Effector CD8-positive, alpha-beta T cell (primary cell): ENCODE results near the gene ADAMTSL1.

Experiments
- DNase-seq: peaks from one replicate; lab custom pipeline; 2025; lab: John Stamatoyannopoulos, UW
- total RNA-seq, 4 experiments: gene quantifications; one replicate each; lab custom pipeline; 2026; lab: John Stamatoyannopoulos, UW

ADAMTSL1 gene, protein sequence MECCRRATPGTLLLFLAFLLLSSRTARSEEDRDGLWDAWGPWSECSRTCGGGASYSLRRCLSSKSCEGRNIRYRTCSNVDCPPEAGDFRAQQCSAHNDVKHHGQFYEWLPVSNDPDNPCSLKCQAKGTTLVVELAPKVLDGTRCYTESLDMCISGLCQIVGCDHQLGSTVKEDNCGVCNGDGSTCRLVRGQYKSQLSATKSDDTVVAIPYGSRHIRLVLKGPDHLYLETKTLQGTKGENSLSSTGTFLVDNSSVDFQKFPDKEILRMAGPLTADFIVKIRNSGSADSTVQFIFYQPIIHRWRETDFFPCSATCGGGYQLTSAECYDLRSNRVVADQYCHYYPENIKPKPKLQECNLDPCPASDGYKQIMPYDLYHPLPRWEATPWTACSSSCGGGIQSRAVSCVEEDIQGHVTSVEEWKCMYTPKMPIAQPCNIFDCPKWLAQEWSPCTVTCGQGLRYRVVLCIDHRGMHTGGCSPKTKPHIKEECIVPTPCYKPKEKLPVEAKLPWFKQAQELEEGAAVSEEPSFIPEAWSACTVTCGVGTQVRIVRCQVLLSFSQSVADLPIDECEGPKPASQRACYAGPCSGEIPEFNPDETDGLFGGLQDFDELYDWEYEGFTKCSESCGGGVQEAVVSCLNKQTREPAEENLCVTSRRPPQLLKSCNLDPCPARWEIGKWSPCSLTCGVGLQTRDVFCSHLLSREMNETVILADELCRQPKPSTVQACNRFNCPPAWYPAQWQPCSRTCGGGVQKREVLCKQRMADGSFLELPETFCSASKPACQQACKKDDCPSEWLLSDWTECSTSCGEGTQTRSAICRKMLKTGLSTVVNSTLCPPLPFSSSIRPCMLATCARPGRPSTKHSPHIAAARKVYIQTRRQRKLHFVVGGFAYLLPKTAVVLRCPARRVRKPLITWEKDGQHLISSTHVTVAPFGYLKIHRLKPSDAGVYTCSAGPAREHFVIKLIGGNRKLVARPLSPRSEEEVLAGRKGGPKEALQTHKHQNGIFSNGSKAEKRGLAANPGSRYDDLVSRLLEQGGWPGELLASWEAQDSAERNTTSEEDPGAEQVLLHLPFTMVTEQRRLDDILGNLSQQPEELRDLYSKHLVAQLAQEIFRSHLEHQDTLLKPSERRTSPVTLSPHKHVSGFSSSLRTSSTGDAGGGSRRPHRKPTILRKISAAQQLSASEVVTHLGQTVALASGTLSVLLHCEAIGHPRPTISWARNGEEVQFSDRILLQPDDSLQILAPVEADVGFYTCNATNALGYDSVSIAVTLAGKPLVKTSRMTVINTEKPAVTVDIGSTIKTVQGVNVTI (N-terminal part only)
- 0 to 0.09 (median 0) reads per million in 4 experiments for total RNA-seq

DNA sequence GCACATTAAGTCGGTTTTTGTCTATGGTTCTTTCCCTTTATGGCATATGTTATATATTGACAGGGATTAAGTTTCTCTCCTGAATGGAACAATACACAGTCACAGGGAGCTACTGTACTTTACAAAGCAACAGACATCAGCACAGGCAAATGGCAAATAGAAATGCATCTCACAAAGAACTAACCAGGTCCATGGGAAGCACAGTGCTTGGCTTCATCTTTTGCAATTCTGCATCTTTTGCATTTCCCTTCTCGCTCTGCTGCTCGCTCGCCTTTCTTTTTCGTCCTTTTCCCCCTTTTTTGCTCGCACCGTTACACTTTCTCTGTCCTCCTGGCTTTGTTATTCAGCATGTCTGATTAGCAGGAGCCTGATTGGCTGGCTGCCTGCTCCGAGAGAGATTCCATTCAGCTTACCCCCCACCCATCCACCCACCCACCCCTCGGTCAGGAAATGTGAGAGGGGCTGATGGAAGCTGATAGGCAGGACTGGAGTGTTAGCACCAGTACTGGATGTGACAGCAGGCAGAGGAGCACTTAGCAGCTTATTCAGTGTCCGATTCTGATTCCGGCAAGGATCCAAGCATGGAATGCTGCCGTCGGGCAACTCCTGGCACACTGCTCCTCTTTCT lies at the start of gene ADAMTSL1:
Gene ADAMTSL1, plus strand, starts transcription at position 502 of the 628 bp plus-strand sequence. Its CDS starts 80 bp downstream, at position 582.
- no peak for DNase-seq

DNA sequence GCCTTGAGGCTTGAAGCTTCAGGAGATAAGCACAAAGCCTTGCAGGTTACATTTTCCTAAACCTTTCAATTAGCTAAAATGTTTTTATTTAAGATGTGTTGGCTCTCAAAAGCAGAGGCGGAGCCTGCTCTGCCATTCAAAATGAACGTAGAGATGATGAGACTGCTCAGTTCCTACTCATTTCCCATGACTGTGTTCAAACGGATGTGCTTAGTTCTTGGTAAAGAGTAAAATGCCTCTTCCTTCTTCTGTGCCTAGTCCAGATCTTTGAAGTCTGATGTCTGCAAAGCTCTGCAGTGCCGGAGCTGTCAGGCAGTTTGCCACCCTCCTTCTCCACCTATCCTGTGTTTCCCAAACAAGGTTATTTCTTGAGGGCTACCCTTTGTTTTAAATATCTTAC lies 46.3 kb upstream of the ADAMTSL1 start:
- no peak for DNase-seq

GRCh38 chr9:18428661-18429060 lies 45.3 kb upstream of the ADAMTSL1 start:
- no peak for DNase-seq

DNA sequence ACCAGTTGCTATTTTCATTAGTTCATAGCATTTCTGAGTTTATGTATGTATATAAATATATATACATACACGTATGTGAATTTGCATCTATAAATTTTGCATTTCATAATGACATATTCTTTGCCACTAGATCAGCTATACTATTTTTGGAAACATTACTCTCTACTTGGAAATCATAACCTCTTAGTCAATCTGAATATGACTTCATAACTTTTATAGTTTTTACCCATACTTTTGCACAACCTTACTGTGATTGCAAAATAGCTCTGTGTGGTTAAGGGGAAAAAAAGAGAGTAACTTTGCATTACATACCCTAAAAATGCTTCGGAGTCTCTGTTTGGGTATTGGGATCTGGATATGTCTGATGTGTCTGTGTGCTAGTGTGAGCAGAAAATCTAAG lies 44.9 kb upstream of the ADAMTSL1 start:
- no peak for DNase-seq

DNA sequence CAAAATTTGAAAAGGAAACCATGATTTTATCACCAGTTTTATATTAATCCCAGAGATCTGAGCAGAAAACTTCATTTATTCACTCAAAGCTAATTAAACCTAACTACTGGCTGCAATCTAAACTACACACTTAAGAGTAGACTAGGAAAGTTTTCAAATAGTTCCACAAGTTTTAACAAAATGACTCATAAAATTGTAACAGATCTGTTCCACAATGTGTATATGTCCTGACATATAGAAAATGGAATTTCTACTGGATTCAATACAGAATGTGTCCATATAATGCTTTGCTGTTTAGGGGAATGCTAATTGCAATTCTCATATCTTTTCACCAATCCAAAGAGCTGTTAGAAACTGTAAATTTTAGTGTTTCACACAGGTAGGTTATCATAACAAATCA lies 40.3 kb upstream of the ADAMTSL1 start:
- no peak for DNase-seq

DNA sequence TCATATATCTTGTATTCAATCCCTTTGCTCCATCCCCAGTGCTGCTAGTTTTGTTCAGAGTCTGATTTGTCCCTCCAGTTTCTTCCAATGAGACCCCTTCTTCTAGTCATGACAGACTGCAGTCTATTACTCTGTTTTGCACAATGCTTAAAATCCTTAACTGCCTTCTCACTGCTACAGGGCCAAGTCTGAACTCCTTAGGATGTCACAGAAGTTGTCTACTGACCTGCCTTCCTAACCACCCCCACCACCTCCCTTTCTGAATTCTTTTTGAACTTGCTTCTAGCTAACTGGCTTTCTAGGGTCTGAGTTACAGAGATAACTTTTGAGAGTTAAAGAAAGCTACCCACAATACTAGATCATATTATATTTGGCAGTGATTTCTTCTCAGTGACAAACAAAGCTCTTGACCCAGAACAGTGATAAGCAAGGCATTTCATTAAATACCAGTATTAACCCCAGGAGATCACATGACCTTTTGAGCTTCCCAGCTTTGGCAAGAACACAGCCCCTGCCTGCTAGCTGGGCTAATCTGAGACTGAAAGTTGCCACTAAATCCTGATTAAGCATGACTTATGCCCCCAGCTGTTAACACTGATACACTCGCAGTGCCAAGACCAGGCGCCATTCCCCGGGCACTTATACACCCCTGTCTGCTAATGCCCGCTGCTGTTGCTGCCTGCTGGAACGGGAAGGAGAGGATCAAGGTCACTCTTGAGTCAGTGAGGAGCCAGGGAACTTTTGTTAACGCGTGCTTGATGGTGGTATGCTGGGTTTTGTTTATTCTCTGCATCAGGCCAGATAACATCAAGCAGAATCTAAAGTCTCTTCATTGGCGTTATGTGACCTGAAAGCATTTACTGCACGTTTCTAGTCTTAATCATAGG lies 36.4 kb upstream of the ADAMTSL1 start:
- no peak for DNase-seq

GRCh38 chr9:18438300-18438925 lies 35.5 kb upstream of the ADAMTSL1 start:
- DNase-seq, result no peak

- no peak for DNase-seq
Measured at GRCh38 chr9:18438951-18439350, 35.0 kb upstream of the ADAMTSL1 start.

GRCh38 chr9:18441261-18441660 lies 32.7 kb upstream of the ADAMTSL1 start:
- DNase-seq, result no peak

- DNase-seq, result no peak
Measured at GRCh38 chr9:18442629-18443491, 31.1 kb upstream of the ADAMTSL1 start.

- no peak for DNase-seq
Measured at GRCh38 chr9:18447131-18447530, 26.8 kb upstream of the ADAMTSL1 start.

- no peak for DNase-seq
Measured at GRCh38 chr9:18447541-18447940, 26.4 kb upstream of the ADAMTSL1 start.

DNA sequence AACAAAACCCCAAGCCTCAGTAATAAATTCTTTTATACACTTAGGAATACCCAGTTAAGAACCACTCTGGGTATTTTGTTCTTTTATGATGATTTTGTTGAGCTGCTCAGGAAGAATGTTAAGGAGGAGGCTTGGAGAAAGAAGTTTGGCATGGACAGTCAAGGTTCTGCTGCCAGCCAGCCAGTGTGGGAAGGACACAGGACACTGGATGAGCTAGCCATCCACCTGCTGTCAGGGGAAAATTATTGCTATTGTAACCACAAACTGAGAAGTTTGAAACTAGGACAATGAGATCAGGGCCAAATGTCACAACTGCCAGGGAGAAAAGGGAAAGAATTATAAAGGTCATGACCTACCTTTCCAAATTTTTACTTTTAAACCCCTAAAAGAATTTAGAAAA lies 25.9 kb upstream of the ADAMTSL1 start:
- DNase-seq, result no peak

GRCh38 chr9:18451406-18451805 lies 22.5 kb upstream of the ADAMTSL1 start:
- no peak for DNase-seq

- DNase-seq, result no peak
Measured at GRCh38 chr9:18452276-18452675, 21.7 kb upstream of the ADAMTSL1 start.

- DNase-seq, result no peak
Measured at GRCh38 chr9:18456624-18457237, 17.2 kb upstream of the ADAMTSL1 start.

GRCh38 chr9:18457510-18457909 lies 16.4 kb upstream of the ADAMTSL1 start:
- no peak for DNase-seq

DNA sequence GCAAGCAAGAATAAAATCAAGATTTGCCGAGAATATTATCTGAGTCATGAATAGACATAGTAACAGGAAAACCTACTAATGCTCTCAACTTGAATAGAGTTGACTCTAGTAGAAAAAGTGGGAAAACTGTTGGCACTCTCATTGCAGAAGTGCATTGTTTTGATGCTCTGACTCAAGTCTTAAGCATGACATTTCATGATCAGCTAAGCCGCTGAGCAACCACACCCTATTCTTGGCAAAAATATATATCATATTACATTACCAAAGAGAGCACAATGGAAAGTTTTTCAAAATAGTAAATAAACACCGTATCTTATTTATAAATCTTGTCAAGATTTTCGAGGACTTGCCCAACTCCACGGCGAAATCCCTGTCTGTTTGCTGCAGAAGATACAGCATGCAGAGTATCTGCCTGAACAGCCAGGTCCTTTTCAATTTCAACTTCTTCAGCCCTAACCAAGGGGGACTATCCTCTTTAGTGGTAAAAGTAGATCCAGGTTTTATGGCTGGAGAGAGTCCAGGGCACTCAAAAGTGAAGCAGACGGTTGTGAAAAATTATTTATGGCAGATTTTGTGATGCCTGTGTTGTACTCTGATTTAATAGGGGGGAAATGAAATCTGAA lies 13.9 kb upstream of the ADAMTSL1 start:
- no peak for DNase-seq
